Transverse colon (tissue), 4 donors: ENCODE measurements around the gene CDYL. TPM values are rescaled to one million over a fixed set of nuclear protein-coding genes. Genes with fewer than 3 reads are reported as not detected.

Experiments
- DNase-seq: peaks from one replicate; pipeline ENCODE4 v3.0.0-alpha.2; 2019
- H3K27ac ChIP-seq, 4 donors: fragments of 200-600 bp; sonication (generic); 2 replicates each; pipeline ENCODE4 v1.5.1; 2016 to 2018; ENCODE audit warnings: inconsistent platforms in 4 of 4
- H3K27me3 ChIP-seq: fragments of 200-600 bp; sonication (generic); 2 replicates; pipeline ENCODE4 v1.5.1; 2017; ENCODE audit warnings: inconsistent platforms
- H3K36me3 ChIP-seq, 4 donors: fragments of 200-600 bp; sonication (generic); 2 replicates each; pipeline ENCODE4 v1.5.1; 2017 to 2019; ENCODE audit warnings: inconsistent platforms in 4 of 4
- H3K4me1 ChIP-seq, 4 donors: fragments of 200-600 bp; sonication (generic); 2 replicates each; pipeline ENCODE4 v1.5.1; 2017 to 2020; ENCODE audit warnings: inconsistent platforms in 4 of 4
- H3K4me3 ChIP-seq, 4 donors: fragments of 200-600 bp; sonication (generic); 1 replicate in 1 of 4; 2 replicates in 3 of 4; pipeline versions ENCODE4 v1.5.1 to v1.6.1; 2017 to 2019; ENCODE audit warnings: inconsistent platforms in 4 of 4
- H3K9me3 ChIP-seq, 2 donors: fragments of 200-600 bp; sonication (generic); 2 replicates each; pipeline ENCODE4 v1.5.1; 2017 to 2019; ENCODE audit warnings: inconsistent platforms in 2 of 2
- CTCF ChIP-seq, 5 experiments: fragments of 200-600 bp in 3 of 5; fragments of 450-650 bp in 2 of 5; sonication (generic) in 3 of 5; IDR thresholded peaks; 1 replicate in 2 of 5; 2 replicates in 3 of 5; pipeline ENCODE4 v1.5.1; 2016 to 2017; ENCODE audit warnings: antibody characterized with exemption in 5 of 5, inconsistent platforms in 3 of 5, mild to moderate bottlenecking in 2 of 5, moderate library complexity in 1 of 5
- EP300 ChIP-seq: sonication (generic); formaldehyde crosslinking; IDR thresholded peaks from one replicate; pipeline ENCODE4 v1.6.1; 2017; ENCODE audit warnings: antibody characterized with exemption, low read depth
- POLR2A ChIP-seq: fragments of 450-650 bp; IDR thresholded peaks from one replicate; pipeline ENCODE4 v1.6.1; 2016; ENCODE audit warnings: antibody characterized with exemption, mild to moderate bottlenecking, moderate library complexity
- POLR2AphosphoS5 ChIP-seq, 3 donors: sonication (generic); formaldehyde crosslinking; IDR thresholded peaks; one replicate each; pipeline ENCODE4 v1.6.1; 2016; ENCODE audit warnings: antibody characterized with exemption in 3 of 3
- WGBS, 2 donors: methylation state at CpG; one replicate each; pipeline ENCODE4 v1.1.5; 2018; ENCODE audit warnings: low coverage in 1 of 2; 5-methylcytosine and 5-hydroxymethylcytosine counted together
- in situ Hi-C, 4 donors: fragments of 200-750 bp; cut with MboI; loops; one replicate each; pipeline versions ENCODE4 v1.15.0 to v1.15.1; 2017; ENCODE audit warnings: low sequenced_read_pairs in 3 of 4, low pct_ligation_motif_present in 1 of 4, low pct_unique_long_range_greater_than_20kb in 1 of 4
- intact Hi-C: fragments of 100-400 bp; cut with DNase I; formaldehyde crosslinking; loops from one replicate; pipeline ENCODE4 v1.15.1; 2023; ENCODE audit warnings: low total_unique reads
- total RNA-seq, 4 donors: library from RNA; depleted of rRNA; stranded (reverse); fragments of >200 nt; gene quantifications; one replicate each; pipeline ENCODE4 v1.1.0, GENCODE V29; 2016

CDYL gene
- total RNA-seq, 4 donors from 2014 or later = 23.6 to 40.8 (median 30.0) TPM

GRCh38 chr6:4903751-4904370 is 127.7 kb downstream of the CDYL start:
- in situ Hi-C loops = no loop called here
- TF ChIP-seq CTCF (IDR thresholded peaks at IDR 0.05) (no peak), EP300 (no peak), POLR2AphosphoS5 (IDR thresholded peaks at IDR 0.05) (no peak), POLR2A (no peak)
- H3K27ac ChIP-seq = peak overlapping the region in 1 of 4 donors; percentile 14
- 80 to 100% methylated on average over 1 to 11 of the region's 12 CpGs for WGBS, 2 donors
- H3K4me3 ChIP-seq = no peak overlapping the region
- peaks cover 0 to under 1% of the 10 kb centered on the region in 2 donors for H3K9me3 ChIP-seq
- no peaks in the 10 kb centered on the region for H3K27me3 ChIP-seq
- peaks cover 0 to 5% (median 0%) of the 10 kb centered on the region in 4 donors for H3K36me3 ChIP-seq
- no peak for DNase-seq
- intact Hi-C loops = no loop called here
- peaks cover 5 to 40% (median 34%) of the 10 kb centered on the region in 4 donors for H3K4me1 ChIP-seq

- no peaks in the 10 kb centered on the region for H3K36me3 ChIP-seq
- in situ Hi-C loops (no loop called here), intact Hi-C loops (no loop called here)
- DNase-seq = no peak
- peak overlapping the region in 1 of 4 donors; percentile 10 for H3K27ac ChIP-seq
- no peaks in the 10 kb centered on the region for H3K27me3 ChIP-seq
- no peak for TF ChIP-seq CTCF (IDR thresholded peaks at IDR 0.05)
- no peak for TF ChIP-seq POLR2A
- no peak for TF ChIP-seq POLR2AphosphoS5 (IDR thresholded peaks at IDR 0.05)
- TF ChIP-seq EP300 = no peak
- H3K4me1 ChIP-seq = peaks cover 5 to 47% (median 38%) of the 10 kb centered on the region in 4 donors
- no peak overlapping the region for H3K4me3 ChIP-seq
- 76% methylated on average over 8 to 12 of the region's 12 CpGs for WGBS, 2 donors
- no peaks in the 10 kb centered on the region for H3K9me3 ChIP-seq
These were observed 128.3 kb downstream of the CDYL start for GRCh38 chr6:4904461-4905025.

DNA sequence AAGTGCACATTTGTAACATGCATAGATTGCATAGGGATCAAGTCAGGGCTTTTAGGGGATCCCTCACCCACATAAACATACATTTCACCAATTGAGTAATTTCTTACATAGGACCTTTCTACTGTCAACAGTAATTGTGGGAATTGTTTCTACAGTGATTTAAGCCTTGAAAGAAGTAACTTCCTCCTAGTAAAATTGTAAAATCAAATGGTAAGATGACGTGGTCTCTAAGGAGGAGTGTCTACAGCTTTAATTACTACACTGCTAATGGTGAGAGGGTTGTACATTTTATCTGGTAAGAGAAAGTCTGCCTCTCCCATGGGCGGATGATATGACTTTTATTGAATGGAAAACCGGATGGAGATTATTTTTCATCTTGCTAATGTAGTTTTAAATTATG is 129.6 kb downstream of the CDYL start:
- 32 to 52% methylated on average over 3 of the region's 3 CpGs for WGBS, 2 donors
- peak overlapping the region; percentile 60 to 76 (median 64) for H3K27ac ChIP-seq

More for the DNA sequence above, 129.6 kb downstream of the CDYL start:
- in situ Hi-C loops = no loop called here
- no peak for DNase-seq
- intact Hi-C loops = no loop called here
- TF ChIP-seq EP300 (no peak), POLR2AphosphoS5 (IDR thresholded peaks at IDR 0.05) (no peak), POLR2A (no peak), CTCF (IDR thresholded peaks at IDR 0.05) (no peak)
- Histone ChIP-seq H3K4me3 (no peak overlapping the region), H3K9me3 (no peaks in the 10 kb centered on the region), H3K36me3 (no peaks in the 10 kb centered on the region), H3K4me1 (peaks cover 5 to 57% (median 48%) of the 10 kb centered on the region in 4 donors), H3K27me3 (no peaks in the 10 kb centered on the region)
